GM21447 (cell line): ENCODE results near the gene PDSS2.
"Not testable (repeated sequence)": the region's sequence is repeated elsewhere in the genome, so short reads cannot be mapped to it uniquely, and the experiment has no call there.

Experiments used
- ATAC-seq: cut with Tn5 transposase; IDR thresholded peaks from one replicate; pipeline ENCODE4 v1.9.1; 2021; ENCODE audit not compliant: unreplicated experiment

PDSS2 gene

GRCh38 chr6:107128175-107128574 lies 331.2 kb downstream of the PDSS2 start:
- no peak for ATAC-seq

GRCh38 chr6:107125771-107126170 lies 333.6 kb downstream of the PDSS2 start:
- no peak for ATAC-seq

- ATAC-seq, result peak; percentile 93
Measured at GRCh38 chr6:107124934-107125348, 334.4 kb downstream of the PDSS2 start.

- no peak for ATAC-seq
Measured at GRCh38 chr6:107123501-107123900, 335.9 kb downstream of the PDSS2 start.

GRCh38 chr6:107122748-107123147 lies 336.6 kb downstream of the PDSS2 start:
- no peak for ATAC-seq

- ATAC-seq, result no peak
Measured at GRCh38 chr6:107121964-107122495, 337.3 kb downstream of the PDSS2 start.

- ATAC-seq, result no peak
Measured at GRCh38 chr6:107121266-107121665, 338.1 kb downstream of the PDSS2 start.

GRCh38 chr6:107120404-107120803 lies 339.0 kb downstream of the PDSS2 start:
- ATAC-seq, result no peak

- ATAC-seq, result no peak
Measured at GRCh38 chr6:107118976-107119375, 340.4 kb downstream of the PDSS2 start.

- ATAC-seq, result not testable (repeated sequence)
Measured at GRCh38 chr6:107118540-107118939, 340.8 kb downstream of the PDSS2 start.

GRCh38 chr6:107116931-107117330 lies 342.4 kb downstream of the PDSS2 start:
- ATAC-seq, result no peak

GRCh38 chr6:107116328-107116892 lies 343.0 kb downstream of the PDSS2 start:
- ATAC-seq, result no peak

GRCh38 chr6:107115695-107116327 lies 343.6 kb downstream of the PDSS2 start:
- ATAC-seq, result peak; percentile 30

- peak; percentile 24 for ATAC-seq
Measured at GRCh38 chr6:107114926-107115694, 344.3 kb downstream of the PDSS2 start, which contains the start of gene BEND3. Gene BEND3 (minus strand): TSS chr6:107115515. CDS start chr6:107099285, 16,230 bp downstream.

- ATAC-seq, result peak; percentile 53
Measured at GRCh38 chr6:107114213-107114925, 345.0 kb downstream of the PDSS2 start.

- no peak for ATAC-seq
Measured at GRCh38 chr6:107110200-107110599, 349.2 kb downstream of the PDSS2 start.

- no peak for ATAC-seq
Measured at GRCh38 chr6:107108201-107108890, 351.0 kb downstream of the PDSS2 start.

- ATAC-seq, result no peak
Measured at GRCh38 chr6:107107791-107108190, 351.6 kb downstream of the PDSS2 start.

GRCh38 chr6:107106165-107106564 lies 353.2 kb downstream of the PDSS2 start:
- no peak for ATAC-seq

GRCh38 chr6:107105511-107106116 lies 353.8 kb downstream of the PDSS2 start:
- no peak for ATAC-seq
